ENCODE results near the gene SIPA1L3.

The SIPA1L3 gene

GRCh38 chr19:37950471-37951175, 43.6 kb downstream of the SIPA1L3 start:
- no peak for DNase-seq (ENCODE audit: low spot score)

DNA sequence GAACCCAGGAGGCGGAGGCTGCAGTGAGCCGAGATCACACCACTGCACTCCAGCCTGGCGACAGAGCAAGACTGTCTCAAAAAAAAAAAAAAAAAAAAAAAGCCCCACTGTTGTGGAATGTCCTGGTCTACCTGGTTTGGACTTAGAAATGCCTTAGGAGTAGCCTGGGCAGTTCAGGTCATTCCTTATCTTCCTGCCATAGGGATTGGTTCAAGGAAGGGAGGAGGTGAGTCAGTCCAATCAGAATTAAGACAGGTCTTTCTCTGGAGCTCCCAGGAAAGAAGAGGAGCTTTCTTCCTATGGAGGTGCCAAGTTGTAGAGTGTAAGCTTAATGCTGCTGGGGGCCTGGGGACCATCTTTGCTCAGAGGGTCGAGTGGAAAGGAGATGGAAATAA, 44.8 kb downstream of the SIPA1L3 start:
- DNase-seq (ENCODE audit: low spot score) = no peak

DNA sequence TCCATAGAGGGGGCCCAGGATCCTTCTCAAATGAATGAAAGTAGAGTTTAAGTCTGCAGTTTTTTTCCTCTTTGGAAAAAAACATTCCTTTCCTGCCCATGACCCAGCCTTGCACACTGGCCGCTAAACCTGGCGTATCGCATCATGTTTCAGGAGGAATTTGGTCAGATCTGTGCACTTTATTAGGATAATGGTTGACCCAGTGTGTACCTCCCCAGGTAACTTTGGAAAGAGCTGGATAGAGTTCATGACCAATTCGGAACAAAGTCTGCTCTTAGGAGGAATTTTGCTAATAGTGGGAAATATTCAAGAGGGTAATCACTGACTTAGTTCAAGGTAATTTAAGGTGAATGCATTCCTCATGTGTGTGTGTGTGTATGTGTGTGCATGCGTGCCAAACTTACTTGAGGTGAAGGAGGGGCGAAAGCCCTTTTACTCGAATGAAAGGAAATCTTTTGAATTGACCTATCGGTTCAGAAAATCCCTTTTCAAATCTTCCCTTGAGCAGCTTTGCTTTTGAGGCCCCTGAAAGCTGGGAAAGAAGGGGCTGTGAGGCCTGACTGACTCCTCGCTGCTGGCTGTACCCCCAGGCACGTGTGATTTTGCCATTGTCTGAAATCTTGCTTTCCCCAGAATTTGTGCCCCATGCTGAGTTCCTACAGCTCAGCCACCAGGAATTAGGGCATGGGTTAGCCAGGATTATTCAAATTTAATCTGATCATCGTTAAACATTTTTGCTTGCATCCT, 46.3 kb downstream of the SIPA1L3 start:
- no peak for DNase-seq (ENCODE audit: low spot score)

DNA sequence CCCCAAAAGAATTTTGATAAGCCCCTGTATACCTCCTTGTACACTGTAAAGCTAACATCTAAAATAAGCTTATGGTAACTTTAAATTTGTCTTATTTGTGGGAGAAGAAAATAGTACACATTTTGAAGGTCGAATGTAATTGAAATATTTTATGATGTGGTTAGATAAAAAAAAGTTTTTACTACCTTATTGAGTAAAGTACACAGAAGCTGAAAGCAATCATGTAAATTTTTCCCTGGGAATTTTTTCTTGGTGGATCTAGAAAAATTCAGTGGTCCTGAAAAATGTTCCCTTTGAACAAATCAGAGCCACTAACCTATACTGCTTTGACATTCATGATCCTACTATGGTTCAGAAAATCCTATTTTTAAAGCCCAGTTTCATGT, 46.9 kb downstream of the SIPA1L3 start:
- no peak for DNase-seq (ENCODE audit: low spot score)

DNA sequence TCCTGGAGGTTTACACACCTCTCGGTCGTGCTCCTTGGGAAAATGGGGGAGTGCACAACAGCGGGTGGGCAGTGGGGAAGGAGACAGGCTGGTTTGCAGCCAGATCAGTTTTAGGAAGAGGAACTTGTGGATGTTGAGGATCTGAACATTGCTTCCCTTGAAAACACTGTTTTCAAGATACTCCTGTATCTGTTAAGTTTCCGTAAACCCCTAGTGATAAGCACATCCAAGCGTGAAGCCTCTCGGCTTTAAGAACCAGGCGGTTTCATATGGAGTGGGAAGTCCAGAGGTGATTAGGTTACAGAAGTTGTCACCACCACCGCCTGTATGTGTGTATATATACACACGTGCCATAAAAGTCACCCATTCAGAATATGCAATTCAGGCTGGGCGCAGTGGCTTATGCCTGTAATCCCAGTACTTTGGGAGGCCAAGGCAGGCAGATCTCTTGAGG, 47.4 kb downstream of the SIPA1L3 start:
- no peak for DNase-seq (ENCODE audit: low spot score)

GRCh38 chr19:37955986-37956385, 49.0 kb downstream of the SIPA1L3 start:
- no peak for DNase-seq (ENCODE audit: low spot score)

GRCh38 chr19:37957176-37957575, 50.2 kb downstream of the SIPA1L3 start:
- DNase-seq (ENCODE audit: low spot score) = no peak

DNA sequence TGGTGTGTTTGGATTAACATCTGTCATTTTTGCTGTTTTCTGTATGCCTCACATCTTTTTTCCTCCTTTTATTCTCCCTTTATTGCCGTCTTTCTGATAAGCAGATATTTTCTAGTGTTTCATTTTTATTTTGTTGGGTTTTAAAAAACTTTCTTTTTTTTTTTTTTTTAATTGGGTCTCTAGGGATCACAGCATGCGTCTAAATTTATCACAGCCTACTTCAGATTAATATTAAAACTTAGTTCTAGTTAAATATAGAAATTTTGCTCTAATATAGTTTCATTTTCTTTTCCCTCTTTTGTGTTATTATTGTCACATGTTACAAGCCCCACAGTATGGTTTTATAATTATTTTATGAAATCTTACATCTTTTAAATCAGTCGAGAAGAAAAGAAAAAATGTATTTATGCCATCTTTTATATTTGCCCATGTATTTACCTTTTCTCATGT, 52.7 kb downstream of the SIPA1L3 start:
- no peak for DNase-seq (ENCODE audit: low spot score)

GRCh38 chr19:37961198-37961597, 54.2 kb downstream of the SIPA1L3 start:
- no peak for DNase-seq (ENCODE audit: low spot score)

- DNase-seq (ENCODE audit: low spot score) = peak; percentile 66
Observed at GRCh38 chr19:37963190-37963936, 56.4 kb downstream of the SIPA1L3 start.

GRCh38 chr19:37964109-37964508, 57.1 kb downstream of the SIPA1L3 start:
- DNase-seq (ENCODE audit: low spot score) = no peak

GRCh38 chr19:37966211-37966661, 59.2 kb downstream of the SIPA1L3 start:
- DNase-seq (ENCODE audit: low spot score) = no peak

DNA sequence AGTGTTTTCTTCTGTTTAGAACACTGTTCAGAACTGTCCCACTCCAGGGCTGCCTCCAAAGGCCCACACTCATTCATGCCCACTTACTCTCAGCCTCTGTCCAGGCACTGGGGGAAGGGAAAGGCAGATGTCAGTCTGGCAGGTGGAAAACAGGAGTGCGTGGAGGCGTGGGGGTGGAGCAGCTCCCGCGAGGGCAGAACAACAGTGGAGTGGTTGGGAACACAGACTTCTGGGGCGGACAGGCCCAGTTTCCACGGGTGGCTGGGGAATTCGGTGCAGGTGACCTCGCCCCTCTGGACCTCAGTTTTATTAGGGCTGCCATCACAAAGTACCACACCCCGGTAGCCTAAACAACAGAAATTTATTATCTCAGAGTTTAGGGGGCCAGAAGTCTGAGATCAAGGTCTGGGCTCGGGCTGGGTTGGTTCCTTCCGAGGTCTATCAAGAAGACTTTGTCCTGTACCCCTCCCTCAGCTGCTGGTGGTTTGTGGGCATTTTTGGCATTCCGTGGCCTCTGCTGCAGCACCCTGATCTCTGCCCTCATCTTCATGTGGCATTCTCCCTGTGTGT, 59.7 kb downstream of the SIPA1L3 start:
- DNase-seq (ENCODE audit: low spot score) = no peak

- no peak for DNase-seq (ENCODE audit: low spot score)
Observed at GRCh38 chr19:37969695-37970094, 62.7 kb downstream of the SIPA1L3 start.

DNA sequence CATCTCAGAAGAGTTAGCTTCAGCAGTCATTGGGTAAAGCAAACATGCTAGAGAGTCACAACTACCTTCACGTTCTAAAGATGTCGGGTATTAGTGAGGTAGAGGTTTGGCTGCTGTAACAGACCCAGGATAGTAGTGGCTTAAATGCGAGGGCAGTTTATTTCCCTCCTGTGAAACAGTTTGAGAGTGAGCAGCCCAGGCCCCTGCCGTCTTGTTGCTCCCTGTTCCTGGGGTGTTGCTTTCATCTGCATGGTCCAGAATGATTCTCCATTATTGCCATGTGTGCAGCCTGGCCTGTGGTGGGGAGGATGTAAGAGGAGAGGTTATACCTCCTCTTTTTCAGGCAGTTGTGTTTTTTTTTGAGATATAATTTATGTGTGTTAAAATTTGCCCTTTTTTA, 63.7 kb downstream of the SIPA1L3 start:
- DNase-seq (ENCODE audit: low spot score) = no peak

- no peak for DNase-seq (ENCODE audit: low spot score)
Observed at GRCh38 chr19:37972803-37973202, 65.8 kb downstream of the SIPA1L3 start.

GRCh38 chr19:37973666-37974065, 66.7 kb downstream of the SIPA1L3 start:
- DNase-seq (ENCODE audit: low spot score) = no peak

DNA sequence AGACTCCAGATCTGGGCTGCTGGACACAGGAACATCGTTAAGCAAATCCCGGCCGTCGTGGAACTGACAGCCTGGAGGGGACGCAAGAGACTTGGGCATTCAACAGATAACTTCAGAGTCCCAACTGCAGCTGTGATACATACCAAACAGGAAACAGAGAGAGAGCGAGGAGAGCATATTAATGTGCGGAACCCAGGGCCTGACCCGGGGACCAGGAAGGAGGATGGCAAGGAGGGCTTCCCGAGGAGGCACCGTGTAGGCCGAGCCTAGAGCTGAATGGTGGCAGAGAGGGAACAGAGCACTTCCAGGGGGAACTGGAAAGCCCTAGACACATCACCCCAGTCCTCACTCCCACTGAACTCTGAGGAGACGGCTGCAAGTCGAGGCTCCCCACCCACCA, 68.1 kb downstream of the SIPA1L3 start:
- no peak for DNase-seq (ENCODE audit: low spot score)

- no peak for DNase-seq (ENCODE audit: low spot score)
Observed at GRCh38 chr19:37975596-37976515, 68.8 kb downstream of the SIPA1L3 start.

DNA sequence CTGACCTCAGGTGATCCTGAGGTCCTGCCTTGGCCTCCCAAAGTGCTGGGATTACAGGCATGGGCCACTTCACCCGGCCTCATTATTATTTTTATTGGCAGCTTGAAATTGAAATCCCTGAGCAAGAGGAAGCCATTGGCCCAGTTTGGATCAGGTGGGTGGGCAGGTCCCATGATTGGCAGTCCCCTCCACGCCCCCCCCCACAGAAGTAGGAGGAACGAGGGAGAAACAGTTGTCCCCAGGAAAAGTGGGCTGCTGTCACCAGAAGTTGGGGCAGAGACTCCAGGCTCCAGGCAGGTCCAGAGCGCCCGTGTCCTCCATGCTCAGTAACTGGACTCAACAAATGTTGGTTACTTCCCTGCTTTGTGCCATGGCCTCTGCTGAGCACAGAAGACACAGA, 70.4 kb downstream of the SIPA1L3 start:
- no peak for DNase-seq (ENCODE audit: low spot score)

- peak; percentile 33 for DNase-seq (ENCODE audit: low spot score)
Observed at GRCh38 chr19:37977992-37978391, 71.0 kb downstream of the SIPA1L3 start.
